ENCODE results near the gene CNN2. TPM values are rescaled to one million over a fixed set of nuclear protein-coding genes. Genes with fewer than 3 reads are reported as not detected.

Gene CNN2
- total and polyA plus RNA-seq, 8 donors: 20.4 to 73.8 (median 53.5) TPM

- no peak for TF ChIP-seq CTCF (IDR thresholded peaks at IDR 0.05)
- intact Hi-C loops (cut with DNase I): no loop called here
- peak overlapping the region; percentile 2 to 44 (median 29) for H3K4me3 ChIP-seq
- no peaks in the 10 kb centered on the region for H3K27me3 ChIP-seq
- H3K36me3 ChIP-seq: no peaks in the 10 kb centered on the region
- no peaks in the 10 kb centered on the region for H3K9me3 ChIP-seq
- H3K27ac ChIP-seq: no peak overlapping the region
- 11 to 12% methylated on average over 26 to 51 of the region's 51 CpGs for WGBS, 2 donors
- FAIRE-seq (no peak), DNase-seq (peak; percentile 90 to 98 (median 93)), ATAC-seq (peak; percentile 80 to 91 (median 86))
- peaks cover 0 to 7% (median 0%) of the 10 kb centered on the region in 3 donors for H3K4me1 ChIP-seq
Measured at GRCh38 chr19:1082165-1082927, 55.9 kb downstream of the CNN2 start.

- intact Hi-C loops (cut with DNase I): no loop called here
- WGBS, 2 donors: 51 to 68% methylated on average over 48 to 59 of the region's 59 CpGs
- peak overlapping the region; percentile 2 to 44 (median 29) for H3K4me3 ChIP-seq
- H3K27ac ChIP-seq: no peak overlapping the region
- ATAC-seq (no peak), DNase-seq (peak in 3 of 6 donors; percentile 30 to 84 (median 61)), FAIRE-seq (no peak)
- H3K9me3 ChIP-seq: no peaks in the 10 kb centered on the region
- H3K36me3 ChIP-seq: peaks cover 0 to 6% (median 0%) of the 10 kb centered on the region in 3 donors
- TF ChIP-seq CTCF (IDR thresholded peaks at IDR 0.05): no peak
- H3K27me3 ChIP-seq: no peaks in the 10 kb centered on the region
- peaks cover 0 to 7% (median 0%) of the 10 kb centered on the region in 3 donors for H3K4me1 ChIP-seq
Measured at GRCh38 chr19:1082928-1083816, 56.8 kb downstream of the CNN2 start.

GRCh38 chr19:1084024-1084868, 57.8 kb downstream of the CNN2 start:
- Histone ChIP-seq H3K27ac (no peak overlapping the region), H3K9me3 (no peaks in the 10 kb centered on the region), H3K4me3 (no peak overlapping the region), H3K27me3 (no peaks in the 10 kb centered on the region), H3K4me1 (peaks cover 0 to 7% (median 0%) of the 10 kb centered on the region in 3 donors), H3K36me3 (peaks cover 0 to 9% (median 8%) of the 10 kb centered on the region in 3 donors)
- DNase-seq (peak in 3 of 6 donors; percentile 44 to 75 (median 57)), ATAC-seq (no peak), FAIRE-seq (no peak)
- TF ChIP-seq CTCF (IDR thresholded peaks at IDR 0.05): no peak
- WGBS, 2 donors: 50 to 55% methylated on average over 43 of the region's 43 CpGs
- intact Hi-C loops (cut with DNase I): no loop called here

GRCh38 chr19:1085053-1085658, 58.7 kb downstream of the CNN2 start:
- no peak for TF ChIP-seq CTCF (IDR thresholded peaks at IDR 0.05)
- Histone ChIP-seq H3K36me3 (peaks cover 0 to 9% (median 8%) of the 10 kb centered on the region in 3 donors), H3K27ac (no peak overlapping the region), H3K9me3 (no peaks in the 10 kb centered on the region), H3K4me3 (no peak overlapping the region), H3K27me3 (no peaks in the 10 kb centered on the region), H3K4me1 (peaks cover 0 to 7% (median 0%) of the 10 kb centered on the region in 3 donors)
- ATAC-seq (no peak), FAIRE-seq (no peak), DNase-seq (no peak)
- intact Hi-C loops (cut with DNase I): no loop called here
- 82 to 87% methylated on average over 8 of the region's 8 CpGs for WGBS, 2 donors

Measured in pancreas (tissue), 10 donors.